Neural cell (in vitro differentiated cells): ENCODE results near the gene ANGPTL2.

ENCODE experiments used
- EP300 ChIP-seq: fragments of 450-650 bp; conservative IDR thresholded peaks from 2 replicates; pipeline ENCODE4 v1.6.1; 2014; ENCODE audit warnings: antibody characterized with exemption, mild to moderate bottlenecking, moderate library complexity; ENCODE audit not compliant: poor library complexity, severe bottlenecking
- EZH2 ChIP-seq: fragments of 200-600, 300-800 bp; shearing (Covaris generic), sonication (generic); IDR thresholded peaks from 2 replicates; pipeline ENCODE4 v1.6.1; 2014; ENCODE audit warnings: antibody characterized with exemption, low read length, borderline replicate concordance, mild to moderate bottlenecking; ENCODE audit not compliant: insufficient read depth, poor library complexity, severe bottlenecking
- POLR2AphosphoS5 ChIP-seq: IDR thresholded peaks from 2 replicates; pipeline ENCODE4 v1.6.1; 2012
- RAD21 ChIP-seq: fragments of 450-650 bp; conservative IDR thresholded peaks from 2 replicates; pipeline ENCODE4 v1.6.1; 2014; ENCODE audit warnings: antibody characterized with exemption, mild to moderate bottlenecking, moderate library complexity
- TAF1 ChIP-seq: IDR thresholded peaks from 2 replicates; pipeline ENCODE4 v1.6.1; 2012; ENCODE audit warnings: low read depth
- TF ChIP-seq, protein P1 (sequence below): IDR thresholded peaks from 2 replicates; pipeline ENCODE4 v1.6.1; 2012; ENCODE audit warnings: borderline replicate concordance
- TF ChIP-seq, protein P2 (sequence below): fragments of 450-650 bp; IDR thresholded peaks from 2 replicates; pipeline ENCODE4 v1.5.1; 2014; ENCODE audit warnings: antibody characterized with exemption, mild to moderate bottlenecking, moderate library complexity; ENCODE audit not compliant: poor library complexity, severe bottlenecking

DNA sequence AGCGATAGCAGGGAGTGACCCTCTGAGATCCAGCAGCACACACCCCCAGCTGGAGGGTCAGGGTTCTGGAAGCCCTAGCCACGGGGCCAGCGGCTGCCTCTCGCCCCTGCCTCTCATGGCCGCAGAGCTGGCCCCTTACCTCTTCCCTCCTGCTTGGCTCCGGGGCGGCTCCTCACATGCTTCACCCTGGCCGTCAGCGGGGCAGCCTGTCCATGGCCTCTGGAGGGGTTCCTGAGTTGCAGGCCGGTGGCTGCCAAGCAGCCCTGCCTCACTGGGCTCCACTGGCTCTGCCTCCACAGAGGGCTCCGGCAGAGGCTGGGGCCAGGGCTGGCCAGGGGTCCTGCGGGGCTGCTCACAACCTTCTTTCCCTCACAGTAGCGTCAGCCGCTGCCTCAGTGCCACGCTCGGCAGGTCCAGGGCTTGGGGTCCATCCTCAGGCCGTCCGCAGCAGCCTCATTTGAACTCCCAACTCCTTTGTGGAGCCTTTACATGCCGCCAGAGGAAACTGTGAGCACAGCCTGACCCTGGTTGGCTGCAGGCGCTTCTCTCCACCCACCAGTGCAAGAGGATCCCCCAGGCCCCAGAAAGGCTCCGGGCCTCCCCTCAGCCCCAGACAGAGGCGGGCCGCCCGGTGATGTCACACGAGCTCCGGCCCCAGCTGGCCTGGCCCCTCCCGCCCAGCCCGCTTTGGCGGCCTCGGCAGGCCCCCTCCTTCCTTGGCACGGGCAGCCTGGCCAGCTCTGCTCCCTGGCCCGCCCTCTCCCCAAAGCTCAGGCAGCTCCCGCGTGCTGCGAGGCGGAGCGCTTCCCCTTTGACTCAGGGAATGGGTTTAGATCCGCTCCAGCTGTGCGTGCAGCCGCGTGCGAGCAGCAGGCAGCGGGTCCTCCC lies at the start of gene ANGPTL2:
- TF ChIP-seq, protein P1, sequence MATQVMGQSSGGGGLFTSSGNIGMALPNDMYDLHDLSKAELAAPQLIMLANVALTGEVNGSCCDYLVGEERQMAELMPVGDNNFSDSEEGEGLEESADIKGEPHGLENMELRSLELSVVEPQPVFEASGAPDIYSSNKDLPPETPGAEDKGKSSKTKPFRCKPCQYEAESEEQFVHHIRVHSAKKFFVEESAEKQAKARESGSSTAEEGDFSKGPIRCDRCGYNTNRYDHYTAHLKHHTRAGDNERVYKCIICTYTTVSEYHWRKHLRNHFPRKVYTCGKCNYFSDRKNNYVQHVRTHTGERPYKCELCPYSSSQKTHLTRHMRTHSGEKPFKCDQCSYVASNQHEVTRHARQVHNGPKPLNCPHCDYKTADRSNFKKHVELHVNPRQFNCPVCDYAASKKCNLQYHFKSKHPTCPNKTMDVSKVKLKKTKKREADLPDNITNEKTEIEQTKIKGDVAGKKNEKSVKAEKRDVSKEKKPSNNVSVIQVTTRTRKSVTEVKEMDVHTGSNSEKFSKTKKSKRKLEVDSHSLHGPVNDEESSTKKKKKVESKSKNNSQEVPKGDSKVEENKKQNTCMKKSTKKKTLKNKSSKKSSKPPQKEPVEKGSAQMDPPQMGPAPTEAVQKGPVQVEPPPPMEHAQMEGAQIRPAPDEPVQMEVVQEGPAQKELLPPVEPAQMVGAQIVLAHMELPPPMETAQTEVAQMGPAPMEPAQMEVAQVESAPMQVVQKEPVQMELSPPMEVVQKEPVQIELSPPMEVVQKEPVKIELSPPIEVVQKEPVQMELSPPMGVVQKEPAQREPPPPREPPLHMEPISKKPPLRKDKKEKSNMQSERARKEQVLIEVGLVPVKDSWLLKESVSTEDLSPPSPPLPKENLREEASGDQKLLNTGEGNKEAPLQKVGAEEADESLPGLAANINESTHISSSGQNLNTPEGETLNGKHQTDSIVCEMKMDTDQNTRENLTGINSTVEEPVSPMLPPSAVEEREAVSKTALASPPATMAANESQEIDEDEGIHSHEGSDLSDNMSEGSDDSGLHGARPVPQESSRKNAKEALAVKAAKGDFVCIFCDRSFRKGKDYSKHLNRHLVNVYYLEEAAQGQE = no peak
- TF ChIP-seq, protein P2, sequence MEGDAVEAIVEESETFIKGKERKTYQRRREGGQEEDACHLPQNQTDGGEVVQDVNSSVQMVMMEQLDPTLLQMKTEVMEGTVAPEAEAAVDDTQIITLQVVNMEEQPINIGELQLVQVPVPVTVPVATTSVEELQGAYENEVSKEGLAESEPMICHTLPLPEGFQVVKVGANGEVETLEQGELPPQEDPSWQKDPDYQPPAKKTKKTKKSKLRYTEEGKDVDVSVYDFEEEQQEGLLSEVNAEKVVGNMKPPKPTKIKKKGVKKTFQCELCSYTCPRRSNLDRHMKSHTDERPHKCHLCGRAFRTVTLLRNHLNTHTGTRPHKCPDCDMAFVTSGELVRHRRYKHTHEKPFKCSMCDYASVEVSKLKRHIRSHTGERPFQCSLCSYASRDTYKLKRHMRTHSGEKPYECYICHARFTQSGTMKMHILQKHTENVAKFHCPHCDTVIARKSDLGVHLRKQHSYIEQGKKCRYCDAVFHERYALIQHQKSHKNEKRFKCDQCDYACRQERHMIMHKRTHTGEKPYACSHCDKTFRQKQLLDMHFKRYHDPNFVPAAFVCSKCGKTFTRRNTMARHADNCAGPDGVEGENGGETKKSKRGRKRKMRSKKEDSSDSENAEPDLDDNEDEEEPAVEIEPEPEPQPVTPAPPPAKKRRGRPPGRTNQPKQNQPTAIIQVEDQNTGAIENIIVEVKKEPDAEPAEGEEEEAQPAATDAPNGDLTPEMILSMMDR = no peak
- TF ChIP-seq TAF1 (no peak), RAD21 (no peak), EP300 (no peak), EZH2 (no peak), POLR2AphosphoS5 (no peak)
